Neuronal stem cell (in vitro differentiated cells): ENCODE data around the gene CMKLR1.

Source experiments
- DNase-seq: peaks from one replicate; pipeline ENCODE4 v3.0.0-alpha.2; 2013; ENCODE audit warnings: low spot score
- H2AFZ ChIP-seq: one replicate; pipeline ENCODE4 v1.6.1; 2013; ENCODE audit warnings: mild to moderate bottlenecking, low read length, inconsistent platforms
- H2AK5ac ChIP-seq: 2 replicates; pipeline ENCODE4 v1.6.1; 2013; ENCODE audit warnings: low read depth, mild to moderate bottlenecking, inconsistent platforms, low read length, moderate library complexity, mixed read lengths
- H2BK120ac ChIP-seq: 2 replicates; pipeline ENCODE4 v1.6.1; 2013; ENCODE audit warnings: low read depth, mild to moderate bottlenecking, inconsistent platforms, low read length, moderate library complexity, mixed read lengths
- H2BK12ac ChIP-seq: one replicate; pipeline ENCODE4 v1.6.1; 2013; ENCODE audit warnings: low read length, inconsistent platforms
- H2BK15ac ChIP-seq: 2 replicates; pipeline ENCODE4 v1.6.1; 2013; ENCODE audit warnings: mild to moderate bottlenecking, low read length, inconsistent platforms, mixed read lengths
- H2BK5ac ChIP-seq: one replicate; pipeline ENCODE4 v1.6.1; 2013; ENCODE audit warnings: inconsistent platforms, mild to moderate bottlenecking, low read length, moderate library complexity
- H3K14ac ChIP-seq: one replicate; pipeline ENCODE4 v1.6.1; 2013; ENCODE audit warnings: low read length, inconsistent platforms
- H3K18ac ChIP-seq: 2 replicates; pipeline ENCODE4 v1.6.1; 2013; ENCODE audit warnings: low read length, inconsistent platforms
- H3K23ac ChIP-seq: 2 replicates; pipeline ENCODE4 v1.6.1; 2013; ENCODE audit warnings: low read depth, mild to moderate bottlenecking, mixed read lengths, low read length, inconsistent platforms; ENCODE audit not compliant: poor library complexity
- H3K27ac ChIP-seq: replicated peaks from 3 replicates; pipeline ENCODE4 v1.5.1; 2013; ENCODE audit warnings: low read length, inconsistent platforms
- H3K27me3 ChIP-seq, 3 experiments: 2 replicates each; pipeline ENCODE4 v1.6.1; 2013; ENCODE audit warnings: low read length in 3 of 3, mild to moderate bottlenecking in 2 of 3, inconsistent platforms in 1 of 3, low read depth in 1 of 3, mixed read lengths in 1 of 3, moderate library complexity in 1 of 3; ENCODE audit not compliant: control insufficient read depth in 3 of 3, insufficient read depth in 3 of 3
- H3K36me3 ChIP-seq, 2 donors: replicated peaks in 1 of 2; 2 replicates each; pipeline ENCODE4 v1.6.1; 2013; ENCODE audit warnings: low read length in 2 of 2; ENCODE audit not compliant: control insufficient read depth in 2 of 2, insufficient read depth in 2 of 2
- H3K4ac ChIP-seq: 2 replicates; pipeline ENCODE4 v1.6.1; 2013; ENCODE audit warnings: inconsistent platforms, mild to moderate bottlenecking, low read length, moderate library complexity
- H3K4me1 ChIP-seq, 2 donors: 1 replicate in 1 of 2; 2 replicates in 1 of 2; pipeline ENCODE4 v1.6.1; 2013; ENCODE audit warnings: low read length in 2 of 2, low read depth in 1 of 2; ENCODE audit not compliant: control insufficient read depth in 2 of 2, insufficient read depth in 1 of 2
- H3K4me2 ChIP-seq: one replicate; pipeline ENCODE4 v1.6.1; 2013; ENCODE audit warnings: mild to moderate bottlenecking, low read length, inconsistent platforms; ENCODE audit not compliant: insufficient read depth, poor library complexity, severe bottlenecking
- H3K4me3 ChIP-seq, 2 donors: 2 replicates each; pipeline ENCODE4 v1.5.1; 2013; ENCODE audit warnings: low read length in 2 of 2, mild to moderate bottlenecking in 2 of 2, inconsistent platforms in 1 of 2, moderate library complexity in 1 of 2
- H3K79me1 ChIP-seq: one replicate; pipeline ENCODE4 v1.6.1; 2013; ENCODE audit warnings: low read depth, mild to moderate bottlenecking, inconsistent platforms, low read length, moderate library complexity
- H3K9ac ChIP-seq: one replicate; pipeline ENCODE4 v1.6.1; 2013; ENCODE audit warnings: mild to moderate bottlenecking, low read depth, low read length, inconsistent platforms; ENCODE audit not compliant: poor library complexity
- H3K9me3 ChIP-seq, 2 donors: replicated peaks in 1 of 2; 2 replicates each; pipeline versions ENCODE3 to v1.6.1; 2013; ENCODE audit warnings: low read length in 2 of 2, mild to moderate bottlenecking in 2 of 2, inconsistent platforms in 1 of 2, low read depth in 1 of 2, mixed read lengths in 1 of 2, moderate library complexity in 1 of 2; ENCODE audit not compliant: control insufficient read depth in 2 of 2, insufficient read depth in 1 of 2
- H4K8ac ChIP-seq: one replicate; pipeline ENCODE4 v1.6.1; 2013; ENCODE audit warnings: low read depth, mild to moderate bottlenecking, inconsistent platforms, low read length, moderate library complexity
- H4K91ac ChIP-seq: one replicate; pipeline ENCODE4 v1.6.1; 2013; ENCODE audit warnings: low read length, low read depth, mild to moderate bottlenecking, inconsistent platforms; ENCODE audit not compliant: poor library complexity
- WGBS, 2 donors: extraction: QIAGEN DNeasy Blood & Tissue Kit; methylation state at CpG; one replicate each; pipeline ENCODE4 v1.1.7; 2013; ENCODE audit warnings: missing lambda C conversion rate in 2 of 2, mixed read lengths in 1 of 2; ENCODE audit not compliant: insufficient read length in 2 of 2, insufficient replicate concordance in 1 of 2; ENCODE audit errors: extremely low coverage in 2 of 2; 5-methylcytosine and 5-hydroxymethylcytosine counted together

The CMKLR1 gene

GRCh38 chr12:108253540-108253939 is 85.6 kb downstream of the CMKLR1 start:
- Histone ChIP-seq H3K18ac (no peak overlapping the region), H2BK12ac (no peak overlapping the region), H2AFZ (peak overlapping the region; percentile 48), H2AK5ac (no peak overlapping the region), H3K36me3 (no peaks in the 10 kb centered on the region), H2BK15ac (no peak overlapping the region), H2BK5ac (no peak overlapping the region), H3K79me1 (no peaks in the 10 kb centered on the region), H3K4me3 (no peak overlapping the region), H3K27ac (no peak overlapping the region), H3K9me3 (no peaks in the 10 kb centered on the region), H3K23ac (no peak overlapping the region), H3K9ac (no peak overlapping the region), H3K4me2 (peak overlapping the region; percentile 13), H2BK120ac (no peak overlapping the region), H3K14ac (no peak overlapping the region), H3K4me1 (peaks cover 15 to 45% of the 10 kb centered on the region in 2 donors), H3K4ac (no peak overlapping the region), H4K91ac (no peak overlapping the region), H3K27me3 (no peaks in the 10 kb centered on the region), H4K8ac (no peak overlapping the region)
- DNase-seq = no peak
- WGBS, 2 donors = no CpG with 5 or more reads among the region's 4 CpGs

DNA sequence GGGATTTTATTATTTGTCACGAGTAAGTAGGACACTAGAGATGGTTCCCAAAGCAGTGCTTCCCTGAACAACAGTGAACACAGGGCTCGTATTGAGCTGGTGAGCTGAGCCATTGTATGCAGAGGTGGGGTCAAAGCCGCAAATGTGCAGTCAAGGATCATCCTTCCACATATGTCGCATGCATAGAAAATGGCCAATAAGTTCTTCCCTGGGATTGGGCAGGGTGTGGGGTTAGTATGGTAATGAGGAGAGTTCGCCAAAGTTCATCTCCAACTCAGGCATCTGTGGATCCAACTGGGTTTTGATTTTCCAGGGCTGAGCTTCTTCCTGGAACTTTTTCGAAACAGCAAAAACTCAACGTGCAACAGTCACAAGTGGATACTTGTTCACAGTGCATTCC is 86.6 kb downstream of the CMKLR1 start:
- Histone ChIP-seq H2BK15ac (no peak overlapping the region), H2BK5ac (no peak overlapping the region), H3K4me2 (no peak overlapping the region), H3K9me3 (no peaks in the 10 kb centered on the region), H3K4me3 (no peak overlapping the region), H3K27me3 (no peaks in the 10 kb centered on the region), H3K79me1 (no peaks in the 10 kb centered on the region), H4K91ac (no peak overlapping the region), H2BK120ac (no peak overlapping the region), H3K9ac (no peak overlapping the region), H3K18ac (peak overlapping the region; percentile 31), H3K27ac (no peak overlapping the region), H3K23ac (no peak overlapping the region), H4K8ac (no peak overlapping the region), H3K14ac (no peak overlapping the region), H3K4me1 (peaks cover 15 to 43% of the 10 kb centered on the region in 2 donors), H2AK5ac (no peak overlapping the region), H2BK12ac (no peak overlapping the region), H2AFZ (peak overlapping the region; percentile 48), H3K36me3 (no peaks in the 10 kb centered on the region), H3K4ac (no peak overlapping the region)
- no peak for DNase-seq
- WGBS, 2 donors = no CpG with 5 or more reads among the region's 7 CpGs

DNA sequence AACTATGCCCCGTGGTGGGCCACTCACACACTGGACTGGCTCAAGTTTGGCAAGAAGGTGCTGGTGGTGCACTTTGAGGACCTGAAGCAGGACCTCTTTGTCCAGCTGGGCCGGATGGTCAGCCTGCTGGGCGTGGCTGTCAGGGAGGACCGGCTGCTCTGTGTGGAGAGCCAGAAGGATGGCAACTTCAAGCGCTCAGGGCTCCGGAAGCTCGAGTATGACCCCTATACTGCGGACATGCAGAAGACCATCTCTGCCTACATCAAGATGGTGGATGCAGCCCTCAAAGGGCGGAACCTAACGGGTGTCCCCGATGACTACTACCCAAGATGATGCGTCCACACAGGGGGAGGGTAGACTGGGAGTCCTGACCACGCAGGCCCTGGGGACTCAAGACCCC is 91.1 kb downstream of the CMKLR1 start:
- Histone ChIP-seq H2BK12ac (no peak overlapping the region), H3K23ac (no peak overlapping the region), H3K4me3 (no peak overlapping the region), H3K4me2 (no peak overlapping the region), H2AFZ (no peak overlapping the region), H3K36me3 (no peaks in the 10 kb centered on the region), H2BK120ac (no peak overlapping the region), H3K79me1 (no peaks in the 10 kb centered on the region), H3K4me1 (peaks cover 5 to 10% of the 10 kb centered on the region in 2 donors), H3K9me3 (no peaks in the 10 kb centered on the region), H3K14ac (no peak overlapping the region), H3K27ac (no peak overlapping the region), H3K18ac (peak overlapping the region; percentile 46), H3K27me3 (no peaks in the 10 kb centered on the region), H2BK15ac (peak overlapping the region; percentile 24), H3K9ac (no peak overlapping the region), H2AK5ac (no peak overlapping the region), H3K4ac (no peak overlapping the region), H4K91ac (no peak overlapping the region), H2BK5ac (peak overlapping the region; percentile 10), H4K8ac (no peak overlapping the region)
- DNase-seq = no peak
- WGBS, 2 donors = no CpG with 5 or more reads among the region's 13 CpGs

- no peaks in the 10 kb centered on the region for H3K27me3 ChIP-seq
Observed at GRCh38 chr12:108247130-108247529, 92.0 kb downstream of the CMKLR1 start.

More at GRCh38 chr12:108247130-108247529, 92.0 kb downstream of the CMKLR1 start:
- 100% methylated on average over 1 of the region's 2 CpGs; no CpG with 5 or more reads in 1 of the 2 donors for WGBS, 2 donors
- H3K36me3 ChIP-seq = no peaks in the 10 kb centered on the region
- no peak overlapping the region for H3K9ac ChIP-seq
- no peaks in the 10 kb centered on the region for H3K79me1 ChIP-seq
- H2BK12ac ChIP-seq = no peak overlapping the region
- no peak overlapping the region for H3K27ac ChIP-seq
- no peak overlapping the region for H2AFZ ChIP-seq
- H3K4me1 ChIP-seq = peaks cover 0 to under 1% of the 10 kb centered on the region in 2 donors
- no peak overlapping the region for H3K4me2 ChIP-seq
- H3K4me3 ChIP-seq = no peak overlapping the region
- H2AK5ac ChIP-seq = no peak overlapping the region
- no peak overlapping the region for H3K14ac ChIP-seq
- H3K9me3 ChIP-seq = no peaks in the 10 kb centered on the region
- H3K18ac ChIP-seq = no peak overlapping the region
- no peak overlapping the region for H4K8ac ChIP-seq
- H3K4ac ChIP-seq = no peak overlapping the region
- no peak overlapping the region for H2BK15ac ChIP-seq
- H2BK5ac ChIP-seq = no peak overlapping the region
- H4K91ac ChIP-seq = no peak overlapping the region
- H2BK120ac ChIP-seq = no peak overlapping the region
- no peak overlapping the region for H3K23ac ChIP-seq
- no peak for DNase-seq
